ENCODE measurements around the gene NPHP4.

NPHP4 gene

GRCh38 chr1:6012529-6013318, 20.5 kb upstream of the NPHP4 start:
- no peak overlapping the region for H3K4me3 ChIP-seq (ENCODE audit: low read depth, low read length)

DNA sequence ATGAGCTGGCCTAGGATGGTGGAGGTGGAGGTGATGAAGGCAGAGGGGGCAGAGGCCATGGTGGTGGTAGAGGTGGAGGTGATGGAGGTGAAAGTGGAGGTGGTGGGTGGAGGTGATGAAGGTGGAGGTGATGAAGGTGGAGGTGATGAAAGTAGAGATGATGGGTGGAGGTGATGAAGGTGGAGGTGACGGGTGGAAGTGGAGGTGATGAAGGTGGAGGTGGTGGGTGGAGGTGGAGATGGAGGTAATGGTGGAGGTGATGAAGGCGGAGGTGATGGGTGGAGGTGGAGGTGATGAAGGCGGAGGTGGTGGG, 19.7 kb upstream of the NPHP4 start:
- Histone ChIP-seq H3K36me3 (replicated peaks) (no peaks in the 10 kb centered on the region), H3K4me3 (ENCODE audit: low read depth, low read length) (no peak overlapping the region), H3K27ac (no peak overlapping the region), H3K27me3 (replicated peaks) (peaks cover 2% of the 10 kb centered on the region)
- in situ Hi-C loops (cut with HindIII; ENCODE audit: low pct_ligation_motif_present, low sequenced_read_pairs): no loop called here
- no peak for TF ChIP-seq CTCF (IDR thresholded peaks at IDR 0.05; ENCODE audit: low read depth, low read length, missing control alignments)
- no peak for DNase-seq

More at GRCh38 chr1:6012529-6013318, 20.5 kb upstream of the NPHP4 start:
- no peak for TF ChIP-seq CTCF (IDR thresholded peaks at IDR 0.05; ENCODE audit: low read depth, low read length, missing control alignments)
- peaks cover 1% of the 10 kb centered on the region for H3K27me3 ChIP-seq (replicated peaks)
- in situ Hi-C loops (cut with HindIII; ENCODE audit: low pct_ligation_motif_present, low sequenced_read_pairs): no loop called here
- no peaks in the 10 kb centered on the region for H3K36me3 ChIP-seq (replicated peaks)
- no peak for DNase-seq
- no peak overlapping the region for H3K27ac ChIP-seq

DNA sequence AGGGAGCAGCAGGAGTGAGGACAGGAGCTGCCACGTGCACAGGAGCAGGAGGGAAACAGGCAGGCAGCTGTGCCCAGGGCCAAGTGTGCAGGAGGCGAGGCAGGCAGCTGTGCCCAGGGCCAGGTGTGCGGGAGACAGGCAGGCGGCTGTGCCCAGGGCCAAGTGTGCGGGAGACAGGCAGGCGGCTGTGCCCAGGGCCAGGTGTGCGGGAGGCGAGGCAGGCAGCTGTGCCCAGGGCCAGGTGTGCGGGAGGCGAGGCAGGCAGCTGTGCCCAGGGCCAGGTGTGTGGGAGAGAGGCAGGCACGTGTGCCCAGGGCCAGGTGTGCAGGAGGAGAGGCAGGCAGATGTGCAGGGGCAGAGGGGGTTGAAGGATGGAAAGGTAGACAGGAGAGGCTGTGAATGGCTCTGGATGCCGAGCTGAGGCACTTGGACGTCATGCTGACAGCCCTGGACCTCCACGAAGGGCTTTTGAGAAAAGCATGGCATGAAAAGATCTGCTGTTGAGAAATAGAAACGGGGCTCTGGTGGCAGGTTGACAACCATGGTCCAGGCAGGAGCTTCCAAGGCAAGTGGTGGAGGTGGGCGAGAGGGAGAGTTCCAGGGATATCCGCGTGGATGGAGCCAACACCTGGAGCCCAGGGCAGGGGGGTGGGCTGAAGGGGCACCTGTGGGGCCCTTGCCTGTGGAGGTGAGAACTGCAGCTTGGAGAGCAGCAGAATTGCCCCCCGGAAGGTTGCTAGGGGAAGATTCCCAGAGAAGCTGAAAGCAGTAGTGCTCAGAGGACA, 19.1 kb upstream of the NPHP4 start:
- H3K27me3 ChIP-seq (replicated peaks): peaks cover 2% of the 10 kb centered on the region
- in situ Hi-C loops (cut with HindIII; ENCODE audit: low pct_ligation_motif_present, low sequenced_read_pairs): no loop called here
- TF ChIP-seq CTCF (IDR thresholded peaks at IDR 0.05; ENCODE audit: low read depth, low read length, missing control alignments): no peak
- no peaks in the 10 kb centered on the region for H3K36me3 ChIP-seq (replicated peaks)
- H3K4me3 ChIP-seq (ENCODE audit: low read depth, low read length): no peak overlapping the region
- DNase-seq: no peak
- no peak overlapping the region for H3K27ac ChIP-seq

DNA sequence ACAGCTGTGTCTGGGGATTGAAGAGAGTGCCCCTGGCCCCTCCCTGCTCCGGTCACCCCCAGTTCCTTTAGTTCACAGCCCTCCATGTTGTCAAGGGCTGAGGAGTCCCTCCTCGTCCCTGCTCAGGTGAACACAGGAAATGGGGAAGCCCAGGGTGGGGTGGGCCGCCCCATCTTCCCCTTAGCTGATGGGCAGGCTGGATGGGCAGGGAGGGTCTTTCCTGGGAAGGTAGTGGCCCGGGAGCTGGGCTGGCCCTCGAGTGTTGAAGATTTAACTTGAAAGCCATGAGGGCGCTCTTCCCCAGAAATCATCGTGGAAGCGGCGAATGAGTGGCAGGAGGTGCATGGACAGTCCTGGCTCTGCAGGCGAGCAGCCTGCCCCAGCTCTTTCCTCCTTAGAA, 18.3 kb upstream of the NPHP4 start:
- in situ Hi-C loops (cut with HindIII; ENCODE audit: low pct_ligation_motif_present, low sequenced_read_pairs): no loop called here
- no peak for TF ChIP-seq CTCF (IDR thresholded peaks at IDR 0.05; ENCODE audit: low read depth, low read length, missing control alignments)
- Histone ChIP-seq H3K4me3 (ENCODE audit: low read depth, low read length) (no peak overlapping the region), H3K36me3 (replicated peaks) (no peaks in the 10 kb centered on the region), H3K27me3 (replicated peaks) (peaks cover 2% of the 10 kb centered on the region), H3K27ac (no peak overlapping the region)
- no peak for DNase-seq

DNA sequence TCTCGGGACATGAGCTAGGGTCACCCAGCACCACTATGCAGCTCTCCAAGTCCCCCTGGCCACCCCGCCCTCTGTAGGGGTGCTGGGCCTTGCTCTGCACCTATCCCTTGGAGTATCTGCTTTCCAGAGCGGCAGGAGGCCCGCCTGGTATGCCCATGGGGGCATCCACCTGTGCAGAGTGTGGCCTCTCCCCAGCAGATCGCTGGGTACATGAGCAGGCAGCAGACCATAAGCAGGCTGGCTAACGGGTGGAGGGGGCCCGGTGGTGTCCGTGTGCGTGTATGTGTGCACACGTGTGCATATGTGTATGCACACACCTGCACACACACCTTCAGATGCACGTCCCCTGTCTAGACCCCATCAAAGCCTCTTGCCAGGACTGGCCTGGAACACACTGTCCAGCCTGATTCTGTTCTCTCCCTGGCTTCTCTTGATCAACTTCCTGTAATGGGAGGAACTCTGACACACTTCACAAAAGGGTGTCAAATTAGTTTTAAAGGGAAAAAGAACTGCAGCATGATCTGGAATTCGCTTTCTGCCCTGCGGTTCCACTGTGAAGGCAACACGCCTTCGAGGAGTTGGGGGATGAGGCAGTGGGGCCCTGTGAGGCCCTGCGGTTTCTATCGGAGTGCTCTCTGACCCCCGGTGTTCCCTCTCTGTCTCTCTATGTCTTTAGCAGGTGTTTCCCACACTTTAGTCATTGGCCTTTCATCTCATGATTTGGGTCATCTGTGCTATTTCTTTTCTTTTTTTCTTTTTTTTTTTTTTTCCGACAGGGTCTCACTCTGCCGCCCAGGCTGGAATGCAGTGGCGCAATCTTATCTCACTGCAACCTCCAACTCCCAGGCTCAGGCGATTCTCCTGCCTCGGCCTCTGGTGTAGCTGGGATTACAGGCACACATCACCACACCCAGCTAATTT, 17.2 kb upstream of the NPHP4 start:
- in situ Hi-C loops (cut with HindIII; ENCODE audit: low pct_ligation_motif_present, low sequenced_read_pairs): no loop called here
- DNase-seq: no peak
- no peak overlapping the region for H3K4me3 ChIP-seq (ENCODE audit: low read depth, low read length)

More for the DNA sequence above, 17.2 kb upstream of the NPHP4 start:
- no peaks in the 10 kb centered on the region for H3K36me3 ChIP-seq (replicated peaks)
- TF ChIP-seq CTCF (IDR thresholded peaks at IDR 0.05; ENCODE audit: low read depth, low read length, missing control alignments): no peak
- H3K27ac ChIP-seq: no peak overlapping the region
- H3K27me3 ChIP-seq (replicated peaks): peaks cover 2% of the 10 kb centered on the region

Data from brain microvascular endothelial cell (primary cell).